Neural cell (in vitro differentiated cells): ENCODE measurements around the gene ZC2HC1B.

Experiments used
- EP300 ChIP-seq: fragments of 450-650 bp; conservative IDR thresholded peaks from 2 replicates; pipeline ENCODE4 v1.6.1; 2014; ENCODE audit warnings: antibody characterized with exemption, mild to moderate bottlenecking, moderate library complexity; ENCODE audit not compliant: poor library complexity, severe bottlenecking
- MXI1 ChIP-seq: fragments of 450-650 bp; conservative IDR thresholded peaks from 2 replicates; pipeline ENCODE4 v1.6.1; 2014; ENCODE audit warnings: antibody characterized with exemption, mild to moderate bottlenecking; ENCODE audit not compliant: poor library complexity, severe bottlenecking
- POLR2AphosphoS5 ChIP-seq: IDR thresholded peaks from 2 replicates; pipeline ENCODE4 v1.6.1; 2012
- TF ChIP-seq, protein P1 (sequence below): fragments of 450-650 bp; IDR thresholded peaks from 2 replicates; pipeline ENCODE4 v1.5.1; 2014; ENCODE audit warnings: antibody characterized with exemption, mild to moderate bottlenecking, moderate library complexity; ENCODE audit not compliant: poor library complexity, severe bottlenecking
- TF ChIP-seq, protein P2 (sequence below): IDR thresholded peaks from 2 replicates; pipeline ENCODE4 v1.6.1; 2012; ENCODE audit warnings: borderline replicate concordance

DNA sequence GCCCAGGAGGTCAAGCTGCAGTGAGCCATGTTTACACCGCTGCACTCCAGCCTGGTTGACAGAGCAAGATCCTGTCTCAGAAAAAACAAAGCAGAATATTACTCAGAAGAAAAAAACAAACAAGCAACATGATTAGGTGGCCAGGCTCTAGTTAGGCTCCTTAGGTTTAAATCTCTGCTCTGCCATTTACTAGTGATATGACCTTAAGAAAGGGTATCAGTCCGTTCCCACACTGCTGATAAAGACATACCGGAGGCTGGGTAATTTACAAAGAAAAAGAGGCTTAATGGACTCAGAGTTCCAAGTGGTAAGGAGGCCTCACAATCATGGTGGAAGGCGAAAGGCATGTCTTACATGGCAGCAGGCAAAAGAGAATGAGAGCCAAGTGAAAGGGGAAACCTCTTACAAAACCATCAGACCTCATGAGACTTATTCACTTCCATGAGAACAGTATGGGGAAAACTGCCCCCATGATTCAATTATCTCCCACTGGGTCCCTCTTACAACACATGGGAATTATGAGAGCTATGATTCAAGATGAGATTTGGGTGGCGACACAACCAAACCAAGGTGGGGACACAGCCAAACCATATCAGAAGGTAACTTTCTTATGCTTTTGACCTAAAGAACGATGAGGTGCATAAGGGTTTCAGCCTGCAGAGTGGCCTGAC lies 23.5 kb upstream of the ZC2HC1B start:
- TF ChIP-seq EP300 (no peak), POLR2AphosphoS5 (no peak), MXI1 (no peak)
- TF ChIP-seq, protein P1, sequence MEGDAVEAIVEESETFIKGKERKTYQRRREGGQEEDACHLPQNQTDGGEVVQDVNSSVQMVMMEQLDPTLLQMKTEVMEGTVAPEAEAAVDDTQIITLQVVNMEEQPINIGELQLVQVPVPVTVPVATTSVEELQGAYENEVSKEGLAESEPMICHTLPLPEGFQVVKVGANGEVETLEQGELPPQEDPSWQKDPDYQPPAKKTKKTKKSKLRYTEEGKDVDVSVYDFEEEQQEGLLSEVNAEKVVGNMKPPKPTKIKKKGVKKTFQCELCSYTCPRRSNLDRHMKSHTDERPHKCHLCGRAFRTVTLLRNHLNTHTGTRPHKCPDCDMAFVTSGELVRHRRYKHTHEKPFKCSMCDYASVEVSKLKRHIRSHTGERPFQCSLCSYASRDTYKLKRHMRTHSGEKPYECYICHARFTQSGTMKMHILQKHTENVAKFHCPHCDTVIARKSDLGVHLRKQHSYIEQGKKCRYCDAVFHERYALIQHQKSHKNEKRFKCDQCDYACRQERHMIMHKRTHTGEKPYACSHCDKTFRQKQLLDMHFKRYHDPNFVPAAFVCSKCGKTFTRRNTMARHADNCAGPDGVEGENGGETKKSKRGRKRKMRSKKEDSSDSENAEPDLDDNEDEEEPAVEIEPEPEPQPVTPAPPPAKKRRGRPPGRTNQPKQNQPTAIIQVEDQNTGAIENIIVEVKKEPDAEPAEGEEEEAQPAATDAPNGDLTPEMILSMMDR, result no peak
- TF ChIP-seq, protein P2, sequence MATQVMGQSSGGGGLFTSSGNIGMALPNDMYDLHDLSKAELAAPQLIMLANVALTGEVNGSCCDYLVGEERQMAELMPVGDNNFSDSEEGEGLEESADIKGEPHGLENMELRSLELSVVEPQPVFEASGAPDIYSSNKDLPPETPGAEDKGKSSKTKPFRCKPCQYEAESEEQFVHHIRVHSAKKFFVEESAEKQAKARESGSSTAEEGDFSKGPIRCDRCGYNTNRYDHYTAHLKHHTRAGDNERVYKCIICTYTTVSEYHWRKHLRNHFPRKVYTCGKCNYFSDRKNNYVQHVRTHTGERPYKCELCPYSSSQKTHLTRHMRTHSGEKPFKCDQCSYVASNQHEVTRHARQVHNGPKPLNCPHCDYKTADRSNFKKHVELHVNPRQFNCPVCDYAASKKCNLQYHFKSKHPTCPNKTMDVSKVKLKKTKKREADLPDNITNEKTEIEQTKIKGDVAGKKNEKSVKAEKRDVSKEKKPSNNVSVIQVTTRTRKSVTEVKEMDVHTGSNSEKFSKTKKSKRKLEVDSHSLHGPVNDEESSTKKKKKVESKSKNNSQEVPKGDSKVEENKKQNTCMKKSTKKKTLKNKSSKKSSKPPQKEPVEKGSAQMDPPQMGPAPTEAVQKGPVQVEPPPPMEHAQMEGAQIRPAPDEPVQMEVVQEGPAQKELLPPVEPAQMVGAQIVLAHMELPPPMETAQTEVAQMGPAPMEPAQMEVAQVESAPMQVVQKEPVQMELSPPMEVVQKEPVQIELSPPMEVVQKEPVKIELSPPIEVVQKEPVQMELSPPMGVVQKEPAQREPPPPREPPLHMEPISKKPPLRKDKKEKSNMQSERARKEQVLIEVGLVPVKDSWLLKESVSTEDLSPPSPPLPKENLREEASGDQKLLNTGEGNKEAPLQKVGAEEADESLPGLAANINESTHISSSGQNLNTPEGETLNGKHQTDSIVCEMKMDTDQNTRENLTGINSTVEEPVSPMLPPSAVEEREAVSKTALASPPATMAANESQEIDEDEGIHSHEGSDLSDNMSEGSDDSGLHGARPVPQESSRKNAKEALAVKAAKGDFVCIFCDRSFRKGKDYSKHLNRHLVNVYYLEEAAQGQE, result no peak
